Inflammatory macrophage treated with lipopolysaccharide for 1 hour (primary cell): ENCODE data around the gene NARF.

ENCODE experiments used
- DNase-seq, 2 donors: peaks; one replicate each; pipeline ENCODE4 v3.0.0-alpha.2; 2020 to 2022

Gene NARF

DNA sequence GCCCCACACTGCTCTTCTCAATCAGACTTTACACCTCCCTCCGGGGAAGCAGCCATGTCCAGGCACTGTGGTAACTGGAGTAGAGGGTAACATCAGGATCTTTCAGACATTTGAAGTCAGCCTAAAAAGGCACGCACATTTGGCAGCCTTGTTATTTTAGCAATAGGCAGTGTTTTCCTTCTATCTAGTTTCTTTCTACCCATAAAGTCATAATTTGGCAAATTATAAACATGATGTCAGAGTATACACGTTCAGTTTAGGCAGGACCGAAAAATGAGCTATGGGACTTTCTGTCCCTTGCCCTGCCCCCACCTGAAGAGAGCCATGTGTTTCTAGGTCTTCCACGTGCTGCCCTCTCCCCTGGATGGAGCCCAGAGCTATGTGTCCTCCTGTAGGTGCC is 21.1 kb downstream of the NARF start:
- DNase-seq = no peak

DNA sequence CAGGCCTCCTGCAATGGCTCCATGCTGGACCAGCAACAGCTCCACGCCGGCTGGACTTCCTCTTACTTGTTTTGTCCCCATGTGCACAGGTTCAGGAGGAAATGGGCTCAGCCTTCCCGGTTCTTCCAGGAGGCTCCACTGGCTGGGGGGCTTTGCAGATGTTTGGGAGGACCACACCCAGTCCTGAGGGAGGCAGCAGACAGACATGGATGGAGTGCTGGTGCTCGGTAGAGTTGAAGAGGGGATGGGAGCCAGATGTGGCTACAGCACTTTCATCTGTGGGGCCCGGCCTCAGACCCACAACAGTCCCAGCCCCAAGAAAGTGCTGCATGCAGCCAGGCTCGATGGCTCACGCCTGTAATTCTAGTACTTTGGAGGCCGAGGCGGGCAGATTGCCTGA is 21.8 kb downstream of the NARF start:
- DNase-seq = no peak

DNA sequence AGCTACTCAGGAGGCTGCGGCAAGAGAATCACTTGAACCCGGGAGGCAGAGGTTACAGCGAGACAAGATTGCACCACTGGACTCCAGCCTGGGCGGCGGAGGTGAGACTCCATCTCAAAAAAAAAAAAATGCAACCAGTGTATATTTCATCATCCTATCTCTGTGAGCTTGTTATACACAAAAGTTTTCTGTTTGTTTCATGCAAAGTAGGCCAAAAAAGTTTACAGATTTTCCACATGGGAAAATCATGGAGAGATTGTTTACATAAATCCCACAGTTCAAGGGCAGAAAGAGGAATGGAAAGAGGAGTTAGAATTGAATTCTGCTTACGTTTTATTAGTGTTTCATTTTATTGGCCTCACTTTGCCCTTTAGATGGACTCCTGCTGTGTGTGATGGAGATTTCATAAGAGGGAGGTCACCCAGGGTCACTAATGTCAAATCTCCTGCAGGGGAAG is 24.7 kb downstream of the NARF start:
- no peak for DNase-seq

DNA sequence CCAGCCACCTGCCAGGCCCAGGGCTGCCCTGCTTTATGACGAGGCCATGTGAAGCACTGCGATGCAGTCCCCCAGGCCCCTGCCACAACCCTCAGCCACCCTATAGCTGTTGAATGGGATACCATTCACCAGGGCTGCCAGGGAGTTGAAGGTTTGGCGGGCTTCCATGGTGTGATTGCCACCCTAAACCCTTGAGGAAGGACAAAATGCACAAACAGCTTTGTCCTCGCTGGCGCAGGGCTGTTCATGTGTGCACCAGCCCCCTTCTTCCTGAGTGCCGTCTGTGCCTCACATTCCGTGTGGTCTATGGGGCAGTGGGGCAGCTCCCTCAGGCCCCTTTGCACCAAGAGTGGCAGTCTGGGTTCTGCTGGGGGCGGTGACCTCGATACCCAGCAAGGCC is 25.3 kb downstream of the NARF start:
- DNase-seq = no peak

DNA sequence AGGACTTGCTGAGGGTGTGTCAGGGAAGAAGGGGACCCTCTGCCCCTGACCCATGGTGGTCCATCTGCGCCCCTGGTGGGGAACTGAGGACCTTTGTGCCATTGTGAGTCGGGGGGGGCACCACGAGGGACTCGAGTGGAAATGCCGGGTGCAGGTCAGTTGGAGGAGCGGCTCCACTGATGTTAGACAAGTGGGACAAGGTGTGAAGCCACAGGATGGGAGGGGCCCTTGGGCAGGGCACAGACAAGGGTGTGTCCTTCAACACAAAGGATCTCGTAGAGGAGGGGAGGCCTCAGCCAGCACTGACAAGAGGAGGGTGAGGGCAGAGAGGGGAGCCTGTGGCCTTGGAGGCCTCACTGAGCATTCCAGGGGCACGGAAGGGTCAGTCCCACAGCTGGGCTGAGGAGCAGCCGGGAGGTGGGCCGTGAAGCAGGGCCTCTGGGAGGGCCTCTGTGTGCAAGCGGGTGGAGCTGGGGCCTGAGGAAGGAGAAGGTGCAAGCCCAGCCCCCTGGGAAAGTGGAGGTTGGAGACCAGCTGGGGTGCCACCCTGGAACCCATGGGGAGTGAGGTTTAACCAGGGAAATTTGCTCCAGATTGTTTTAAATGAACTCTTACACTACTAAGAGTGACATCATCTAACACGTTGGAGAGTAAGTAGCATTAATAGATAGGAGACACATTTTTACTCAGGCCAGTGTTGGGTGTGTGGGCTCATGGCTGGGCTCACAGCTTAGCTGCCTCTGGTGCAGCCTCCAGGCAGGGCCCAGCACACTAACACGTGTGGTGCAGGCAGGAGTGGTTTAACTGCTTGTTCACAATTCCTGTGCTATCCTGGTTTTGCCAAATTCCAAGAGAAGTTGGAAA is 27.9 kb downstream of the NARF start:
- DNase-seq = no peak

DNA sequence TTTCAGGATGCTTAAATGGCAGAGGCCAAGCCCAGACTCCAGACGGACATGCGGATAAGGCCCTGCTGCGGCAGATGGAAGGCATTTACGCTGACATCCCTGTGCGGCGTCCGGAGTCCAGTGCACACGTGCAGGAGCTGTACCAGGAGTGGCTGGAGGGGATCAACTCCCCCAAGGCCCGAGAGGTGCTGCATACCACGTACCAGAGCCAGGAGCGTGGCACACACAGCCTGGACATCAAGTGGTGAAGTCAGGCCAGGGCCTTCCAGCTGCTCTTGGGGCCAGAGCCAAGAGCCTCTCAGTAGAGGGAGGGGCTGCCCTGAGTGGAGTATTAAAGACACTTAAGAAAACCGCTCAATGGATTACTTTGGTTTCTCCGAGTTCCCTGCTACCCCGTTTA is 29.4 kb downstream of the NARF start:
- DNase-seq = no peak

DNA sequence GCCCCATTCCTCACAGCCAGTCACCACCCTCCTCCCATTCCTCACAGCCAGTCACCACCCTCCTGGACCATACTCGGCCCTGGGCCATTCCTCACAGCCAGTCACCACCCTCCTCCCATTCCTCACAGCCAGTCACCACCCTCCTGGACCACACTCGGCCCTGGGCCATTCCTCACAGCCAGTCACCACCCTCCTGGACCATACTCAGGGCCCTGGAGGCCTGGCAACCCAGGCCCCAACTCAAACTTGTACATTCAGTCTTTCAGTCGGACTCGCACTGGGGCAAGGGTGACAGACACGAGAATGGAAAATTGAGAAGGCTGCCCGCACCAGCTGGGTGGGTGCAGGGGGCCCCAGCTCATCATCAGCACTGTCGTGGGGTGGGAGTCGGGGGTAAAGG is 30.6 kb downstream of the NARF start:
- DNase-seq = no peak

DNA sequence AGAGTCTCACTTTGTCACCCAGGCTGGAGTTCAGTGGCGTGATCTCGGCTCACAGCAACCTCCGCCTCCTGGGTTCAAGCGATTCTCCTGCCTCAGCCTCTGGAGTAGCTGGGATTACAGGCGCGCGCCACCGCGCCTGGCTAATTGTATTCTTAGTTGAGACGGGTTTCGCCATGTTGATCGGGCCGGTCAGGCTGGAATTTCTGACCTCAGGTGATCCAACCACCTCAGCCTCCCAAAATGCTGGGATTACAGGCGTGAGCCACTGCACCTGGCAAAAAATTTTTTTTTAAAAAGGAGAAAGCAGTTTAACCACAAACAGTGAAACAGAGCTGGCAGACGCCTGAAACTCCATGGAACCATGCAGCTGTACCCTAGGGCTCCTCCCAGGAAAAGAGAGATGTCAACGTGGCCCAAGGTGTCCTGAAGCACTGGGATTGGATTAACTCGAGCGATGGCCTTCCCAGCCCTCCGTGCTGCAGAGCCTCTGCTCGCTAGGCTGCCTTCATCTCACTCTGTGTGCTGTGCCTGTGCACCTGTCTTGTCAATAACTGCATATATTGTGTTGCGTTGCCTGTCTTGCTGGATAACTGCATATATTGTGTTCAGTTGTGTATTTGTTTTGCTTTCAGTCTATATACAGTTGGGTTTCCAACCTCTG is 31.4 kb downstream of the NARF start:
- DNase-seq = no peak

DNA sequence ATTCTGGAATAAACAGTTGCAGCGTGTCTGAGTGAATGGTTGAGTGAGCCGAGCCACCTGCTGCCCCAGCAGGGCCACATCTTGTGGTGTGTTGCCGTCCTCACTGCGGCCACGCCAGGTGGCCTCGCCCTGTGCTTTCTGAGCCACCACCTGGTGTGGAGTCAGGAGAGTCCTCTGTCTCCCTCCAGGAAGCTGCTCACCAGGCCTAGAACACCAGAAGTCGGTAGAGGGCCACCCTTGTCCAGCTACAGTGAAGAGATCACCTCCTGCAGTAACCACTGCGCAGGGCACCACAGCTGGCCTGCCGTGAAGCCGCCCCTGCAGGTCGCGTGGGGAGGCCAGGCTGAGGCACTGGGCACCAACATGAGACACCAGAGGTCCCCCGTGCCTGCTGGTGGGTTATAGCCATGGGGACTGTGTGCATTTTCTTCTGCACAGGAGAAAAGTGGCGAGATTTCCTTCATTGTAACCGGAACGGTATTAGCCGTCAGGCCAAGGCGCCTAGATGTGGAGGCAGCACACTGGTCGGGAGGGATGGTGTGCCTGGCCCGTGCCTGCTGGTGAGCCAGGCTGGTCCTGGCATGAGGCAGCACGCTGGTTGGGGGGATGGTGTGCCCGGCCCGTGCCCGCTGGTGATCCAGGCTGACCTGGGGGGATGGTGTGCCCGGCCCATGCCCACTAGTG is 32.1 kb downstream of the NARF start:
- DNase-seq = no peak

DNA sequence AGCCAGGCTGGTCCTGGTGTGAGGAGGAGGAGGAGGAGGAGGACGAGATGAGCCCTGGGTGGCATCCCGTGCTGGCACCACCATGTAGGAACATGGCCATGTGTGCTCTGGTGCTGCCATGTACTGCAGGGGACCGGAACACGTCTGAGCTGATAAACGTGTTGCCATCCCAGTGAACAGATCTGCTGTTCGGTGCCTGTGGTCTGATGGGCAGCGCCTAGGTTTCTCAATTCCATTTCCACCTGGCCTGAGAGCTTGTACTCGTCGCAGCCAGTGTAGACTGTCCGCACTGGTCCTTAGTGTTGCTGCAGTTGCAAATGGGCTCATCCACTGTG is 32.6 kb downstream of the NARF start:
- no peak for DNase-seq

DNA sequence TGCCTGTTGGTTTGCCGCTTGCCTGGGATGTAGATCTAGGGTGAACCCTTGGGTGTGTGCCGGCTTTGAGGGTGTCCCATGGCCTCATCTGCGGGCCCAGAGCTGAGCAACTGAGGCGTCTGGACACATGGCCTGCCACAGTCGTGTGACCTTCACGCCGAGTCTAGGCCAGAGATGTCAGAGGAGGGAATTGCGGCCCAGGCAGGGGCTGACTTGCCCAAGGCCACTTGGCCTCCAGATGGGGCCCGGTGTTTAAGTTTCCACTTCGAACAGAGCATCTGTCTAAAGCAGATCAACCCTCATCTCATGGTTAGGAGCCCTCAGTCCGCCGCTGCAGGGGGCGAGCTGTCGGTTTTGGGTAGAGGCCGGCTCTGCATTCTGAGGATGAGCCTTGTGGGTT is 33.0 kb downstream of the NARF start:
- no peak for DNase-seq

DNA sequence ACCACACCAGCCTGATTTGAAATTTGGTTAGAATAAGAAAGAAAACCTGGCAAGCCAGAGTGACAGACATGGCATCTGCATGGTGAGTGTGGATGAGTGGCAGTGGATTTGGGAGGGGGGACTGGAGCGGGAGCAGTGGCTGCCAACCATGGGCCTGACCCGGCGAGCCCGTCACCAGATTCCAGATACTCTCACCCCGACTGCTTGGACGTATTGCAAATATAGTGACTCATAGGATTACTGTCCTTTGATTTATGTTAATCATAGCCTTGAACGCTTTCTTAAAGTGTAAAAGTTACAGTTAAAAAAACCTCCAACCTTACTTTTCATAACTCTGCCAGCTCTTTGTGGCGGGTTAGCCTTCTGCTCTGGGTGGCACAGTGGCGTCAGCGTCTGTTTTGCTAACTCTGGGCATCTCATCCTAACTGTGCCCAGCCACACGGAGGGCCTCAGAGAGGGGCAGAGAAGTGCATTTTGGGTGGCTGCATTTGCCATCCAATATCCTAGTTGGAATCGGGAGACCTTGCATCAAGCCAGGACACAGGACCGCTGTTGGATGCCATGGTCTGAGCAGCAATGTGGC is 34.2 kb downstream of the NARF start:
- no peak for DNase-seq

DNA sequence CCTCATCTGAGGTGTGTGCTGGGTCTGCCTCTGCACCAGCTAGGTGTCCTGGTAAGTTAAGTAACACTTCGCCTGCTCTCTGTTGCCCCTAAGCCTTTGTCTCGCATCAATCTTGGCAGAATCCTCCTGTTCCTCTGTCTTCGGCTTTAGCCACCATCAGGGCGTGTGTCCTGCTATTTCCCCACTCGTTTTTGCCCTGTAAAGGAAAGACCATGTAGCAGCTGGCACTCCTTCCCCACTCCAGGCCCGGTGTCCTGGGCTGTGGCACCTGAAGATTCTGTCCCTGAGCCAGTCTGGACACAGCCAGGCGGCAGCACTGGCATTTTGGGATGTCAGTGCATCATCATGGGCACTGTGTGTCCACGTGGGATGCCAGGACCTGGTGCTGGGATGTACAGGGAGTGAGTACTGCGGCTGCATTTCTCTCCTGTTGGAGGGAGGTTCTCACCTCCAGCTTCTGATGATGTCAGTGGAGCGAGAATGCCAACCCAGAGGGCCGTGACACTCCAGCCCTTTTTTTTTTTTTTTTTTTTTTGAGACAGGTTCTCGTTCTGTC is 34.8 kb downstream of the NARF start:
- no peak for DNase-seq

DNA sequence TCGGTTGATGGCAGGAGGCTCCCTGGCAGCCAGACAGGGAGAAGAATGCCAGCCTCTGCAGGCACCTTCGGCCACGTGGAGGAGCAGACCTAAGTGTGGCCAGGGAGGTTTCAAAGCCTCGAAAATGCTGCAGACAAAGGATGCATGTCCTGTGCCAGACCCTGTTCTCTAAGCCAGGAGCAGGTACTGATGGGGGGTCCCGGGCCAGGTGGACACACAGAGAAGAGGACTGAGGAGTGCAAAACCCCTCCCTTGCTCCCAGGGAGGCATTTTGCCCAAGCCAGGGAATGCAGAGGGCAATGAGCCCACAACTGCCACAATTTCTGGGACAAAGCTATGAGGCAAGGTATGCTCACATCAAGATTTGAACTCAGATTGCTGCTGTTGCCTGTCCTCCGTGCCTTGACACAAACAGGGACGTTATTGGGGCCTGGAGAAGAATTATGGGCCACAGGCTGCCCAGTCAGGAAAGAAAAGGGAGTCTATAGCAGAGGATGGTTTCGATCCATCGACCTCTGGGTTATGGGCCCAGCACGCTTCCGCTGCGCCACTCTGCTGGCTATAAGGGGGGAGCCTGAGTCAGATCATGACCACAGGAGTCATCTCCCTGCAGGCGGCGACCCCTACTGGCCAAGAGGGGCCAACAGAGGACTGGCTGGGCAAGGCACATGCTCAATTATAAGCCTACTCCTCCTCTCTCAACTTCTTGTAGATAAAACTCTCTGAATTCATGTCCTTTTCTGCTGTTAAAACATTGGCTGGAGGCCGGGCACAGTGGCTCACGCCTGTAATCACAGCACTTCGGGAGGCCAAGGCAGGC is 35.9 kb downstream of the NARF start:
- DNase-seq = peak; percentile 92 to 93

DNA sequence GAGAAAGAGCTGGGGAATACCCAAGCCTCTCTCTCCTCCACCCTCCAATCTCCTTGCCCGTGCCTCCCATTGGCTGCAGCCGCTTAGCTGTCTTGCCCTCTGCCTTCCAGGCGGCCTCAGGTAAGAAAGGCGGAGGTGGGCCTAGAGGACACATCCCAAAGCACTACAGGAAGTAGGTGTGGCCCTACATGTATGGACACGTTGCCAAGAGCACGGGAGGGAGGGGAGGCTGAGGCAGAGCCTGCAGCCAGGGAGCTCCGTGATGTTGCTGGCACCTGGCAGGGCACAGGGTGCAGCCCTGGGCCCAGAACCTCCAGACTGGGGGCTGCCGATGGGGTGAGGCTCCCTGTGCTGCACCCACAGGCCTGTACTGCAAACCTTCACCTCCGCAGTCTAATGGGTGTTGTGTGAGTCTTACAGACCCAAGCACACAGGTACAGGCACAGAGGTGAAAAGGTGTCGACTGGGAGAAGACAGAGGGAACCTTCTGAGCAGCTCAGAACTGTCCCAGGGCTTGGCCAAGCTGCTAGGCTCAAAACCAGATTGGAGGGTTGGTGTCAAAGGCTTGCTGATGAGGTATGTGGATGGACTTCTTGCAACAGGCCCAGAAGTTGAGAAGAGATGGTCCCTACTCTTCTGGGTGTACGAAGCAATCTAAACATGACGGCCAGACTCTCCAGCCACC is 37.4 kb downstream of the NARF start:
- DNase-seq = no peak

DNA sequence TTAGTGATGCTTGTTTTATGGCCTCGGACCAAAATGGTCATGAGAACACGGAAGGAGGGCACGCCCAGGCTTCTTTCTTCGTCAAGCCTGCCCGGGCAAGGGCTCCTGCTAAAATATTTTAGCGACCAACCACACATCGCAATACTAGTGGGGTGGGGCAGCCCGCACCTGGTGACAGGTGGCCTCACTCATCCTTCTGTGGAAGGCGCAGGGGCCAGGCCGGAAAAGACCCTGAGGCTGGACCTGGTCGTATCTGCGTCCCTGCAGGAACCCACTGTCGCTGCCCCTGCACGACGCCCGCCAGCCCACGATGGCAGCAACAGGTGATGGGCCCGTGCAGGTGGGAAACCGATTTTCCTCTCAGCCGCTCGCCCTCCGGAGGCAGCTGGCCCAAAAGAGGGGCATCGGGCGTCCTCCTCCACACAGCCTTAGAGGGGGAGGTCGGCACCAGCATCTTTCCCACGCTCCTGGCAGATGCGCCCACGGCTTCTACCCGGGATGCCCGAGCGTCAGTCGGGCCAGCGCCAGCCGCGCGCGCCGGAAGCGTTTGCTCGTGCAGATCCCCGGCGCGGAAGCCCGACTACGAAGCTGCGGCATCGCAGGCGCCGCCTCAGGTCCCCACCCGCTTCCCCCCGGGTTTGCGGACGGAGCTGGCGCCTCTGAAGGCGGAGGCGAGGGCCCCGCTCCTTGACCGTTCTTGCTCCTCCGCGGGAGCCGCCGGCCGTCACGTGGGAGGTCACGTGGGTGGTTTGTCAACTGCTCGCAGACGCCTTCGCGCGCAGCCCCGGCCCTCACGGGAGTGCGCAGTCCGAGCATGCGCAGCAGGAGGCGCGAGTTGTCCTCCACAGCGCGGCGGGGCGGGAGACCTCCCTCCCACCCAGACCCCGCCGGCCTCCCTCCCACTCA is 38.2 kb downstream of the NARF start:
- DNase-seq = peak; percentile 86 to 91

DNA sequence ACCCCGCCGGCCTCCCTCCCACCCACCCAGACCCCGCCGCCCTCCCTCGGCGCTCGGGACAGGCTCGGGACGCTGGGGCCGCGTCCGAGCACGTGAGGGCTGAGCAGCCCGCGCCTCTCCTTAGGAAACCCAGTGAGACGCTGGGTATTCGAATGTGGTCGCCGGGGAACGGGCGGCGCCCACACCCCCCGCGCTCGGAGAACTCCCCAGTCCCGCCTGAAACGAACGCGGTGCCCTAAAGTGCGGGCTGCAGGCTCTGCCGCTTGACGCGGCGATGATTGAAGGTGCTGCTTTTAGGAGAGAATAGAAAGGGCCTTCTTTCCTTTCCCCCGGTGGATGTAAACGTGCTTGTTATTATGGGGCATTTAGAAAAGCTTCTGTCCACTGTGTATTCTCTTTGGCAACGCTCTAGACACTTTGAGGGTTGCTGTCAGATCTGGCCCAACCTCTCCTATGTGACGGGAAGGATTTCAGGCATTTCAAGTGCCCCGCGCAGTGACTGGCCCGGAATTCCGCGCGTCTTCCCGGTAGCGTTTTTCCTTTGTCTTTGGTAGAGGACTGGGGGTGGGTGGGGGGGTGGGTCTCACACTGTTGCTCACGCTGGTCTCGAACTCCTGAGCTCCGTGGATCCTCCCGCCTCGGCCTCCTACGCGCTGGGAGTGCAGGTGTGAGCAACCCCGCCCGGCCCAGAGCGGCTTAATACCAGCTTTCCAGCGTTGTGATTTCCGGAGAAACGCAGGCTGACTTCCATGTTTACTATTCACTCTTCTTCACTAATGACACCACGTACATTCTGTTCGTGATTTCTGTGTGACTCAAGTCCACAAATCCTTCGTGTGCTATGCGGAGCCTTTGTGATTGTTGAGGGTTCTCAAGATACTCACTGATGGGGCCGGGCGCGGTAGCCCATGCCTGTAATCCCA is 39.2 kb downstream of the NARF start:
- peak in 1 of 2 donors; percentile 24 for DNase-seq

DNA sequence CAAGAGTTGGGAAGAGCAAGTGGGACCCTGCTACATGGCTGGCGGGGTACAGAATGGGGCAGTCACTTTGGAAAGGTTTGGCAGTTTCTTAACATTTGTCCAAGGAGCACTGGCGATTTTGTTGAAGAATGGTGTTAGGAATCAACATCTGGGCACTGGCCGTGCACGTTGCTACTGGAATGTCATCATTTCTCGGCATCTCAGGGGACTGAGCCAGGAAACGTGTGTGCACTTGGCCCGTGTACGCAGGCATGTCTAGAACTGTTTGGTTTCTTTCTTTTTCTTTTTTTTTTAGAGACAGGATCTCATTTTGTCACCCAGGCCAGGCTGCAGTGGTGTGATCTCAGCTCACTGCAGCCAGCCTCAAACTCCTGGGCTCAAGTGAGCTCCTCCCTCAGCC is 43.7 kb downstream of the NARF start:
- no peak for DNase-seq

DNA sequence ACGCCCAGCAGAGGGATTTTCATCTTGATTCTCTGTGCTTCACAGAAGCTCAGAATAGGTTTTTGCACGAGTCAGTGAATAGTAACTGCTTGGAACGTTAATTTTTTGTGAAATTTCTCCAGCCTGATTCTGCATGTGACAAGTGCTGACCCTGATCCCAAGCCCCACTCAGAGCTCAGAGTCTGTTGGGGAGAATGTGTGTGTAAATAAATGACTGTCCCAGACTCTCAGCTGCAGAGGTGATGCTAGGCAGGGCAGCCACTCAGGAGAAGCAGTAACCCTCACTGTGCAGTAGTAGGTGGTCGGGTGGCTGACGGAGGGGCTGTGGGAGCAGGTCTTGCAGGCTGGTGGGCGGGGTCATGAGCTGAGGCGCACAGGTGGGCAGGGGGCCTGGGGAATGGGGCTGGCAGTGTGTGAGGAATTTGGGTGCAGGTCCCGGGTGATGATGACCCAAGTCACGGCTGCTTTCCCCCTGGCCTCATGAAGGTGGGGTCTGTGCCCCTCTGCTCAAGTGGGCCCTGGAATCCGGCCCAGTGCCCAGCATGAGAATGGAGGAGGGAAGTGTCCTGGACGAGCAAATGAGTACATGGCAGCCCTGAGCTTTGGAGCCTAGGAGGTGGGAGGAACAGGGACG is 44.7 kb downstream of the NARF start:
- DNase-seq = no peak
